Measurements from ENCODE around the gene ABL1.

Gene ABL1

DNA sequence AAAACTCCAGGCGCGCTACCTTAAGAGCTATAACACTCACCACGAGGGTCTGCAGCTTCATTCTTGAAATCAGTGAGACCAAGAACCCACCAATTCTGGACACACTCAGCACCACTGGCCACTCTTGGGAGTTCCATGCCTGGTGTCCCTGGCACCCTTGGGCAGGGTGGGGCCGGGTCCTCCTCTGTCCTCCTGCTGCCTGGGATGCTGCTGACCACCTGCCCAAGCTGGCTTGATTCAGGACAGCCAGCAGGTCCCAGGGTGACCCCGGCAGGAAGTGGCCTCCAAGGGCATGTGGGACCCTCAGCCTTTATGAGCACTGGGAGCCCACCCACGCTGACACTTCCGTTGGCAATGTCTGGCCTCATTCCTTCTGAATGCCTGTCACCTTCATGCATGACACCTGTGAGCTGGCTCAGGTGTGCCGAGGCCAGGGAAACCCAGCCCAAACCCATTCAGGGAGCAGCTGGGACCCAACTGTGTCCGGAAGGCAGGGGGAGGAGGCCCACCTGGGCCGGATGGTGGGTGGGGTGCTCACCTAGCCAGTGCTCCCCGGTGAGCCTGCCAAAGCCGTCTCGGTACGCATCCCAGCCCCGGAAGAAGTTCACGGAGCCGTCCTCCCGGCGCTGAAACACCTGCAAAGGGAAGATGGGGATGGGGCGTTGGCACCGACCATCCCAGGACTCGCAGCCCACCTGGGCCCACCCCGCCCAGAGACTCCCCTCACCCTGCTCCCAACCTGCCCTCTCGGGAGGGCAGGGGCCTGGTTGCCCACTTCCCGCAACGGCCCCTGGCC, 76.4 kb downstream of the ABL1 start:
- TF ChIP-seq, protein P1, sequence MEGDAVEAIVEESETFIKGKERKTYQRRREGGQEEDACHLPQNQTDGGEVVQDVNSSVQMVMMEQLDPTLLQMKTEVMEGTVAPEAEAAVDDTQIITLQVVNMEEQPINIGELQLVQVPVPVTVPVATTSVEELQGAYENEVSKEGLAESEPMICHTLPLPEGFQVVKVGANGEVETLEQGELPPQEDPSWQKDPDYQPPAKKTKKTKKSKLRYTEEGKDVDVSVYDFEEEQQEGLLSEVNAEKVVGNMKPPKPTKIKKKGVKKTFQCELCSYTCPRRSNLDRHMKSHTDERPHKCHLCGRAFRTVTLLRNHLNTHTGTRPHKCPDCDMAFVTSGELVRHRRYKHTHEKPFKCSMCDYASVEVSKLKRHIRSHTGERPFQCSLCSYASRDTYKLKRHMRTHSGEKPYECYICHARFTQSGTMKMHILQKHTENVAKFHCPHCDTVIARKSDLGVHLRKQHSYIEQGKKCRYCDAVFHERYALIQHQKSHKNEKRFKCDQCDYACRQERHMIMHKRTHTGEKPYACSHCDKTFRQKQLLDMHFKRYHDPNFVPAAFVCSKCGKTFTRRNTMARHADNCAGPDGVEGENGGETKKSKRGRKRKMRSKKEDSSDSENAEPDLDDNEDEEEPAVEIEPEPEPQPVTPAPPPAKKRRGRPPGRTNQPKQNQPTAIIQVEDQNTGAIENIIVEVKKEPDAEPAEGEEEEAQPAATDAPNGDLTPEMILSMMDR (IDR thresholded peaks at IDR 0.05; ENCODE audit: low read depth, low read length): no peak
- H3K4me3 ChIP-seq (ENCODE audit: low read depth, low read length): no peak overlapping the region

DNA sequence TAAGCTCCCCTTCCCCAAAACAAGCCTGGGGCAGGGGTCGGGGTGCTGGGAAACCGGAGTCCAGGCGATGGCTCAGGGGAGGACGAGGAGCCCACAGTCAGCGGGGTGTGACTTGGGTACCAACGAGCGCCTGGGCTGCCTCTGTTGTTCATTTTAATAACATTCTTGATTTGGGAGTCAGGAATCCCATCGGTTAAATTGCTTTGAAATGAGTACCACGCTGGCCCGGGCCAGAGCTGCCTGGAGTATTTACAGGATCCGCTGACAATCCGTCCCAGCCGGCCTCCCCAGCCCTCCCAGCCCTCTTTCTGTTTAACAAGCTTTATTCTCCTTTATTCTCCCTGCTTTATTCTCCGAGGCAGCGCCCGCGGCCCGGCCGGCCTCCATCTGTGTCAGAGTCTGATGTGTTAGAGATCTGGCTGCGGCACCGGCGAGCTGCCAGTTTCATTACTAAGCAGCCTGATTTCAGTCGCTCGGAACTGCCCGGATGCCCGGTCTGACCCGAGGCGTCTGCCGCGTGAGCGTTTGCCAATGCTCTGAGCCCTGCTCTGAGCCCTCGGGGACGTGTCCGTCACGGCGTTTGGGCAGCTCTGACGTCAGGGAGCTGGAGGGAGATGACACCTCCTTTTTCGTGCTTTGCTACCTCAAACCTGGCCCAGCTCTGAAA, 78.0 kb downstream of the ABL1 start:
- TF ChIP-seq, protein P1 (IDR thresholded peaks at IDR 0.05; ENCODE audit: low read depth, low read length): no peak
- peak overlapping the region; percentile 18; the same call in 1 of the 2 replicates for H3K4me3 ChIP-seq (ENCODE audit: low read depth, low read length)

DNA sequence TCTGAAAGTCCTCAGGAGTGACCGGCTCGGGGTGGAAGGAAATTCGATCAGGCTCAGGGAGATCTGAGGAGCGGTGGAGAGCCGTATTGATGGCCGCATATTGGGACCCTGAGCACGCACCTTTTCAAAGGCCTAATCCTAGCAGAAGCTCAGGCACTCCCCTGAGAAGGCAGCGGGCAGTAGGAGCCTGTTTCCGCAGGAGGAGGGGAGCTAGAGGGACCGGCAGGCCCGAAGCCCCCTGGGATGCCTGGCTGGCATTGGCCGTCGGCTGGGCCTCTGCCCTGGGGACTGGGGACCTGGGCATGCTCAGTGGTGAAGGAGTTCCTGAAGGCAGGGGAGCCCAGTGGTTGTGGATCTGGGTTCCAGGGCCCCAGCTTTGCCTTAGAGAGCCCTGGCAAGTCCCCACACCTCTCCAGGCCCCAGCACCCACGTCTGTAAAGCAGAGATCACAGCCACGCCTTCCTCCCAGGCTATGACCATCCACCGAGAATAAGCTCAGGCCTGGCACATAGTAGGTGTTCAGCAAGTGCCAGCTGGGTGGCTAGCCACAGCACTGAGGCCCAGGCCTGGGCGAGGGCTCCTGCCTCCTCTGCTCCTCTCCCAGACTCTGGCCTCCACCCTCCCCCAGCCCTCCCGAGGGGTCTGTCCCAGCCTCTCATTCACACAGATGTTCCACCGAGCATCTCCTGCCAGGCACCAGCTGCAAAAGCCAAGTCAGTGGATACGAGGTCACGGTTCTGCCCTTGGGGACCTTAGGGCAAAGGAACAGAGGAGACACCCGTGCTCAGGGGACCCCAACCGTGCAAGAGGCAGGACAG, 78.8 kb downstream of the ABL1 start:
- H3K4me3 ChIP-seq (ENCODE audit: low read depth, low read length): no peak overlapping the region
- TF ChIP-seq, protein P1 (IDR thresholded peaks at IDR 0.05; ENCODE audit: low read depth, low read length): no peak

DNA sequence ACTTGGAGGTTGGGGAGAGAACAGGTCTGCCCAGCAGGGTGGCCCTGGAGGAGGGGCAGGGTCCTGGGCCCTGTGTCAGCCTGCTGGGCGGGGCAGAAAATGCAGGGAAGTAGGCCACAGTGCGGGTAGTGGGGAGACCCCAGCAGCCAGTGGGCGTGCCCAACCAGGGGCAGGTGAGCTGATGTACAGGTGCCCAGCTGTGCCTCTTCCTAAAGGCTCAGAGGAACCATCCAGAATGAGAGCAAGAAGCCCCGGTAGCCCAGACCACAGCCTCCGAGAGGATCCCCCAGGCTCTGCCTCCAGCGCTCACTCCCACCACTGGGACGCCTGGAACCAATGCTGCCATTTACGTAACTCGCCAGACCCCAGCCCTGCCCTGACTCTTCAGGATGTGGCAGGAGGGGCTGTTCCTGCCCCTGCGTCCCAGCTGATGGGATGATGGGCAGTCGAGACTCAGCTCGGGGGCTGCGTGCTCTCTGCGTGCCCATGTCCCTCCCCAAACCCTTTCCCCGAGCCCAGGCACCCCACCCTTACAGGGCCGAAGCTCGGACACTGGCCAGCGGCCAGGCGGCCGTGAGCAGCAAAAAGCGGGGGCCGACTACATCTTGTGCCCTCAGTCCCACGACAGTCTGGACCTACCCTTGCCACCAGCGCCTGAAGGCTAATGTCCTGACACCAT, 79.5 kb downstream of the ABL1 start:
- TF ChIP-seq, protein P1 (IDR thresholded peaks at IDR 0.05; ENCODE audit: low read depth, low read length): no peak
- no peak overlapping the region for H3K4me3 ChIP-seq (ENCODE audit: low read depth, low read length)

DNA sequence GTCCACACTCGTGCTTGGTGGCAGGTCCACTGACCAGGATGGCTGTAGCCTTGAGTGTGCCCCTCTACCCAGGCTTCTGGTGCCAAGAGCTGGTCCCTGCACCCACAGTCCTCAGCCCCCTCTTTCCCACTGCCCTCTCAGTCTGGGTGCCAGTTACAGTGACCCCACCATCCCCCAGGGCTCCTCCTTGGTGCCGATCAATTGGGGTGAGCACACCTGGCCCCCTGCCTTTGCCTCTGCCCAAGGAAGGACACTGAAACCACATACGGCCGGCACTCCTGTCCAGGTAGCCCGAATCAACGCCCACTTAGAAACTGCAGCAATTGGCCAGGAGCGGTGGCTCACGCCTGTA, 80.0 kb downstream of the ABL1 start:
- no peak overlapping the region for H3K4me3 ChIP-seq (ENCODE audit: low read depth, low read length)

DNA sequence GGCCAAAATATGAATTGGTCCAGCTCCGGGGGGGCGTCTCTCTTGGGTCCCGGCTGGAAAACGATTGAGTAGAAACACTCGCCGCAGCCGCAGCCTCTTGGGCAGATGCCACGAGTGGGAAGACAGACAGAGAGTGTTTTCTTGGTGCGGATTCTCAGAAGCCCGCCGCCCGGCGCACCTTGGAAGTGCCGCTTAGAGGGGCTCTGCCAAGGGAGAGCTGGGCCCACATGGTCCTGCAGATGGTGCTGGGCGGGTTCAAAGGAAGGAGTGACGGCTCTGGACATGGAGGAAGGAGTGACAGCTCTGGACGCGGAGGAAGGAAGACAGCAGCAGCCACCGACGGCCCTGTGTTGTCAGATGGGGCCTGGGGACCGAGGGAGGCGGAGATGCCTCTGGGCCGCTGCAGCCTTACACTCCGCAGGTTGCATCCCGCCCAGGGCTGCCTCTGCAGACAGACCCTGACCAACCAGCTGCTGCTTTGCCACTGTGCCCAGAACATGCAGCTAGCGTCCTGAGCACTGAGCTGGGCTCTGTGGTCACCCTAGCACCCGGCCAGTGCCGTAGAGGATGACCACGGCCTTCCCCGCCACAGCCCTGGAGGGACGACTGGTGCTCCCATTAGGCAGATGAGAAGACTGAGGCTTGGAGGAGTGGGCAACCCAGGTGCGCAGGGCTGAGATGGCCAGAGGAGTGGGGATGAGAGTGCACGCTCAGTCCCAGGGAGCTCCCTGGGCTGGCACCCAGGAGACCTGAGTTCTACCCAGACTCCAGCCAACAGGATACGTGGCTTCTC, 82.3 kb downstream of the ABL1 start:
- TF ChIP-seq, protein P1 (IDR thresholded peaks at IDR 0.05; ENCODE audit: low read depth, low read length): no peak
- H3K4me3 ChIP-seq (ENCODE audit: low read depth, low read length): no peak overlapping the region

More for the DNA sequence above, 80.0 kb downstream of the ABL1 start:
- TF ChIP-seq, protein P1 (IDR thresholded peaks at IDR 0.05; ENCODE audit: low read depth, low read length): no peak
